C4-2B (cell line): ENCODE measurements around the gene CIAO2B.

Experiments
- CTCF ChIP-seq: fragments of 450-650 bp; conservative IDR thresholded peaks from 2 replicates; pipeline ENCODE4 v1.5.1; 2017; ENCODE audit warnings: mild to moderate bottlenecking
- ZFX ChIP-seq: fragments of 450-650 bp; IDR thresholded peaks from 2 replicates; pipeline ENCODE4 v1.6.1; 2017

GRCh38 chr16:66950437-66950836 is 16.2 kb upstream of the CIAO2B start:
- no peak for TF ChIP-seq CTCF
- no peak for TF ChIP-seq ZFX
